Measurements from ENCODE around the gene TALDO1. TPM values are rescaled to one million over a fixed set of nuclear protein-coding genes. Genes with fewer than 3 reads are reported as not detected.
A peak's percentile ranks its signal among the peaks of the same experiment; 100 is the strongest.
"Not testable (repeated sequence)": the region's sequence is repeated elsewhere in the genome, so short reads cannot be mapped to it uniquely, and the experiment has no call there.

Gene TALDO1
- total RNA-seq, 1 experiment from 2014 or later = 1,416 TPM

DNA sequence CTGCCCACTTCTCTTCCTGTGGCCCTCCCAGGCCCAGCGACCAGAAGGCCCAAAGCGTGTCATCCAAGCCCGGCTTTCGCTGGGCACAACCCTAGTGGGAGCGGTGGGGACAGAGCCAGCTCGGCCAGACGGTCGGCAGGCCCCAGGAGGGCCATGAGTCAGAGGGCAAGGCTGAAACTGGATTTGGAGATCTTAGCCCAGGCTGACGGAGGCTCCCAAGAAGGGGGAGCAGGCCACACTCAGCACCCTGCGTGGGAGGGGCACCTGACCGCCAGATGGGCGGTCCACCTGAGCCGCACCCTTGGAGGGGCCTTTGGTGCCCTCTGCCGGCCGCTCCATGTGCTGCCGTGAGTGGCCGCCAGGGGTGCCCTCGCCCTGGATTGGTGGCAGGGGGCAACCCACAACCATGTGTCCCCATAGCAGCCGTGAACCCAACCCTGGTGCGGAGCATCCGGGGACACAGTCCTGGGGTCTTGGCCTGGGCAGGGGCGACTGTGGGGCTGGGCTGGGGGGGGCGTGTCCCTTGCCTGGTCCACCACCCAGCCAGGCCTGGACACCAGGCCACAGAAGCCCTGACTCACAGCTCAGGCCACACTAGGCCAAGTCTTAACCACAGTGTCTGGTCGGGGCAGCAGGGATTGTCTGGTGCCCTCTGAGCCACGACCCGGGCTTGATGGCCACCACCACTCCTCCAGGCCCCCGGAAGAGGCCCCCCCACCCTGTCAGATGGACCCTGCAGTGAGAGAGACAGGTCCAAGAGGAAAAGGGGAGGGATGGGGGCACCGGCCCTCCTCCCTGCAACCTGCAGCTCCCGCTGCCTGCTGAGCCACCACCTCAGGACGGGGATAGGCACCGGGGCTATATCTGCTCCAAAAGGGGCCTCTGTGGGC is 19.2 kb upstream of the TALDO1 start:
- in situ Hi-C loops (cut with HindIII; ENCODE audit: low pct_unique_long_range_greater_than_20kb, low sequenced_read_pairs) = no loop called here
- peak; percentile 93 for DNase-seq (ENCODE audit: low read depth)

DNA sequence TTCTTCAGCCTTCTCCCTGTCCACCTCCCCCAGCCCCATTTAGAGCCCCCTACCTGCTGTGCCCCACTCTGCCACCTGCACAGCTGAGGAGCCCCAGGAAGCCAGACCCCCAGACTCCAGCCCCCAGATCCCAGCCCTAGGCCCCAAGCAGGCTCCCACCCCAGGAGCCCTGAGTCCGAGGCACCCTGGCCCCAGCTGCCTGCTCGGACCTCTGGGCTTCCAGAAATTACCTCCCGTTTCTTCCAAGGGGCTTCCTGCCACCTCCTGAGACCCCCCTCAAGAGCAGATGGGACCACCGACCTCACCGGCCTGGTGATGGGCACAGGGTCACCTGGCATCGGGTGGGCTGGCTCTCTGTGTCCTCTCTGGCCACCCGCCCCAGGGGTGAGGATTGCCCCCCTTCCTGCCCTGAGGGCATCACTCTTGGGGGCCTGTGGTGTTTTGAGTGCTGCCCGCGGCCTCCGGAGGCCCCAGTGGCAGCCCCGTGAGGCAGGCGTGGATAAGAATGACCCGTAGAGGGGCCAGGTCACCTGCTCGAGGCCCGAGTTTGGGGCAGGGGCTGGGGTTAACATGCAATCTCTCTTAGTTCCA is 18.3 kb upstream of the TALDO1 start:
- in situ Hi-C loops (cut with HindIII; ENCODE audit: low pct_unique_long_range_greater_than_20kb, low sequenced_read_pairs) = no loop called here
- no peak for DNase-seq (ENCODE audit: low read depth)

DNA sequence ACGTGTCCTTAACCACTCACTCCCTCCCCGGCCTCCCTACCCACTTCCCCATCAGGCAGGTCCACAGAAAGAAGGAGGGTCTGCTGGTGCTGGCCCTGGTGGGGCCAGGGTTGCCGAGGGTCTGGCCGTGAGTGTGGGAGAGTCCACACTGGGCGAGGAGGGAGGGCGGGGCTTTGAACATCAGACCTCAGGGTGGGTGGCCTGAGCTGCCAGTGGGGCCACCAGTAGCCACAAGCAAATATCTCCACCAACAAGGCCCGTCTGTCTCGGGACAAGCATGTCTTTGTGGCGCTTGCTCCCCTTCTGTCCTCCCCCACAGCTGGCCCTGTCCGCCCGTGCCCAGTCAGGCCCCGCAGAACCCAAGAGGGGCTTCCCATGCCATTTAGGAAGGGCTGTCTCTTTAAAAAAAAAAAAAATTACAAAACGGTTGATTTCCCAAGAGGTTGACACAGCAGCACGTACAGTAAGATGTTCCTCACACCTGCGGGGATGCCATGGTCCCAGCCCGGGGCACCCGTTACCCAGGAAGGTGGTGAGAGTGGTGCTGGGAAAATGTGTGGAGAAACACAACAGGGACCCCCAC is 17.7 kb upstream of the TALDO1 start:
- in situ Hi-C loops (cut with HindIII; ENCODE audit: low pct_unique_long_range_greater_than_20kb, low sequenced_read_pairs) = no loop called here
- no peak for DNase-seq (ENCODE audit: low read depth)

DNA sequence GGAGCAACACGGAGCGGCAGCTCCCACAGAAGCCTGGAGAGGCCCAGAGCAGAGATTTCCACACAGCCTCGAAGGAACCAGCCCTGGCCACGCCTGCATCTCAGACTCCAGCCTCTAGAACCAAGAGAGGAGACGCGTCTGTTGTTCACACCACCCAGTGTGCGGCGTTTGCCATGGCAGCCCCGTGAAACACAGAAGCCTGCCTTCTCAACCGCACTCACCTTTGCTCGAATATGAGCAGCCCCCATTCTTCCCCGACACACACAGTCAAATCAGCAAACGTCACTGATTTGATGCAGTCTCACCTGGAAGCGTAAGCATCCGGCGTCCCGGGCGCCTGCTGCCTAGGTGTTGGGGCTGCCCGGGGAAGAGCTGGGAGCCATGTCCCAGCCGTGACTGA is 14.2 kb upstream of the TALDO1 start:
- no peak for DNase-seq (ENCODE audit: low read depth)
- in situ Hi-C loops (cut with HindIII; ENCODE audit: low pct_unique_long_range_greater_than_20kb, low sequenced_read_pairs) = no loop called here

DNA sequence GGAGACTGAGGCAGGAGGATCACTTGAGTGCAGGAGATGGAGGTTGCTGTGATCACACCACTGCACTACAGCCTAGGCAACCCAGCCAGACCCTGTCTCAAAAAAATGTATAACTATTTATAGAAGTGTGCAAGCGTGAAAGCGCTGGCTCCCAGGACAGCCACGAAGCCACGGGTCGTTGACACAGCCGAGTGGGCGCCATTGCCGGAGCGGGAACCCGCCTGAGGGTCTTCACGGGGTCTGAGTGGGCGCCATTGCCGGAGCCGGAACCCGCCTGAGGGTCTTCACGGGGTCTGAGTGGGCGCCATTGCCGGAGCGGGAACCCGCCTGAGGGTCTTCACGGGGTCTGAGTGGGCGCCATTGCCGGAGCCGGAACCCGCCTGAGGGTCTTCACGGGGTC is 12.7 kb upstream of the TALDO1 start:
- DNase-seq (ENCODE audit: low read depth); in situ Hi-C loops (cut with HindIII; ENCODE audit: low pct_unique_long_range_greater_than_20kb, low sequenced_read_pairs): not testable (repeated sequence)

DNA sequence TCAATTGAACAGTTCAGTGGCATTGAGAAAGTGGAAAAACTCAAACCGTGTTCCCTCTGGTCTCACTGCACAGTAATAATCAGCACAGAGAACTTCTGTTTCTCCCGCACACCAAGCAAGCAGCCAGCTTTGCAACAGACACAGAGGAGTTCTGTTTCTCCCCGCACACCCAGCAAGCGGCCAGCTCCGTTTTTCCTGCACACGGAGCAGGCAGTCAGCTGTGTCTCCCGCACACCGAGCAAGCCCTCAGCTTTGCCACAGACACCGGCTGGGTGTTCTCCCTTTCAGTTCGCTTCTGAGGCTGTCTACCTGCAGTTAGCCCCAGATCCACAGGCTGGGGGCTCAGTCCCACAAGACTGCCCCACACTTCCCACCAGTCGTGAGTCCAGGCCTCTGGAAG is 9.9 kb upstream of the TALDO1 start:
- no peak for DNase-seq (ENCODE audit: low read depth)
- in situ Hi-C loops (cut with HindIII; ENCODE audit: low pct_unique_long_range_greater_than_20kb, low sequenced_read_pairs) = no loop called here

DNA sequence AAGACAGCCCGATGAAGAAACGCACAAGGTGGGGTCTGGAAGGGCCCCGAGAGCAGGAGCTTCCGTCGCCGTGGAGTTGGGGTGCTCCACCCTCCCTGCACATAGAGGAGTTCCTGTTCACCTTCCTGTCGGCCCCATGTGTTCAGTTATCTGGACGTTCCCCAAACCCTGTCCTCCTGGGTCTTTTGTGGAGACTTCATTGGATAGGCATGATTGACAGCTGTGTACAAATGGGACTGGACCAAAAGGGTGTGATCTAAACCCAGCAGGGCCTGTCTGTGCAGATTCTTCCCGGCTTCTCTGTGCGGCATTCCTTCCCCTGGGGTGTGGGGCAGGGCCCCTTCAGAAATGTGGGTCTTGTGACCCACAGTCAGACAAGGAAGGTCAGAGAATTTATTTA is 9.4 kb upstream of the TALDO1 start:
- in situ Hi-C loops (cut with HindIII; ENCODE audit: low pct_unique_long_range_greater_than_20kb, low sequenced_read_pairs); DNase-seq (ENCODE audit: low read depth): not testable (repeated sequence)

DNA sequence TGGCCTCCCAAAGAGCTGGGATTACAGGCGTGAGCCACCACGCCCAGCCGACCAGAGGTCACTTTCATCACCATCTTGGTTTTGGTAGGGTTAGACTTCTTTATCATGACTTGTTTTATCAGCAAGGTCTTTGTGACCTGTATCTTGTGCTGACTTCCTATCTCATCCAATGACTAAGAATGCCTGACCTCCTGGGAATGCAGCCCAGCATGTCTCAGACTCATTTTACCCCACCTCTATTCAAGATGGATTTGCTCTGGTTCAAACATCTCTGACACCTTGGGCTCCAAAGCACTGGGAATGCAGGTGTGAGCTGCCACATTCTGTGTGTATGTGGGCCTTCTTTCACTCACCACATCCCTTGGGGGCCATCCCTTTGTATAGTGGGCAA is 5.1 kb upstream of the TALDO1 start:
- in situ Hi-C loops (cut with HindIII; ENCODE audit: low pct_unique_long_range_greater_than_20kb, low sequenced_read_pairs) = no loop called here
- DNase-seq (ENCODE audit: low read depth) = no peak

DNA sequence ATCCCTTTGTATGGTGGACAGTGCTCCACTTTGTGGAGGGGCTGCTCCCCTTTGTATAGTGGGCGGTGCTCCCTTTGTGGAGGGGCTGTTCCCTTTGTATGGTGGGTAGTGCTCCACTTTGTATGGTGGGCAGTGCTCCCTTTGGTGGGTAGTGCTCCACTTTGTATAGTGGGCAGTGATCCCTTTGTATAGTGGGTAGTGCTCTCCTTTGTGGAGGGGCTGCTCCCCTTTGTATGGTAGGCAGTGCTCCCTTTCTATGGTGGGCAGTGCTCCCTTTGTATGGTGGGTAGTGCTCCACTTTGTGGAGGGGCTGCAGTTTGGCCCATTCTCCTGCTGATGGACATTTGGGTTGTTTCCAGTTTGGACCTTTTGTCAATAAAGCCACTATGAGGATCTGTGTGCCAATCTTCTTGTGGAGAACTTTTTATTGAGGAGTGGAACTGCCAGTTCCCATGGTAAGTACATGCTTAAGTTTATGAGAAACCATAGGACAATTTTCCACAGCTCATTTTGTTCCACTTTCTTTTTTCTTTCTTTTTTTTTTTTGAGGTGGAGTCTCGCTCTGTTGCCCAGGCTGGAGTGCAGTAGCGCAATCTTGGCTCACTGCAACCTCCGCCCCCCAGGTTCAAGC is 4.6 kb upstream of the TALDO1 start:
- no peak for DNase-seq (ENCODE audit: low read depth)
- in situ Hi-C loops (cut with HindIII; ENCODE audit: low pct_unique_long_range_greater_than_20kb, low sequenced_read_pairs) = no loop called here

DNA sequence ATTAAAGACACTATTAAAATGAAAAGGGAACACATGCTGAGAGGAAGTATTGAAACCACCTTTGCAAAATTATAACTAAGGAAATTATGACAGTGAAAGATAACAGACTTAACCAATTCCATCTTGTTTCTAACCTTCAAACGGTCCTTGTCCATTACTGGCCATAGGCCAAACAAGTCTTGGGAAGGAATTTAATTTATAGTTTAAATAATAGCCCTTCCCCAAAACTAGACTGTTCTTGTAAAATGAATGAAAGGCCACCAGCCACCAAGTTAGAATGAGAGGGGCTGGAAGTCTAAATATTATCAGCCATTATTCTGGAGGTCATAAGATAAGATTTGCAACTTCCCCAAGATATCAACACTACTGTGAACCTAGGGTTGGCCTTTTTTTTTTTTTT is 1.8 kb upstream of the TALDO1 start:
- DNase-seq (ENCODE audit: low read depth) = no peak
- in situ Hi-C loops (cut with HindIII; ENCODE audit: low pct_unique_long_range_greater_than_20kb, low sequenced_read_pairs) = no loop called here

DNA sequence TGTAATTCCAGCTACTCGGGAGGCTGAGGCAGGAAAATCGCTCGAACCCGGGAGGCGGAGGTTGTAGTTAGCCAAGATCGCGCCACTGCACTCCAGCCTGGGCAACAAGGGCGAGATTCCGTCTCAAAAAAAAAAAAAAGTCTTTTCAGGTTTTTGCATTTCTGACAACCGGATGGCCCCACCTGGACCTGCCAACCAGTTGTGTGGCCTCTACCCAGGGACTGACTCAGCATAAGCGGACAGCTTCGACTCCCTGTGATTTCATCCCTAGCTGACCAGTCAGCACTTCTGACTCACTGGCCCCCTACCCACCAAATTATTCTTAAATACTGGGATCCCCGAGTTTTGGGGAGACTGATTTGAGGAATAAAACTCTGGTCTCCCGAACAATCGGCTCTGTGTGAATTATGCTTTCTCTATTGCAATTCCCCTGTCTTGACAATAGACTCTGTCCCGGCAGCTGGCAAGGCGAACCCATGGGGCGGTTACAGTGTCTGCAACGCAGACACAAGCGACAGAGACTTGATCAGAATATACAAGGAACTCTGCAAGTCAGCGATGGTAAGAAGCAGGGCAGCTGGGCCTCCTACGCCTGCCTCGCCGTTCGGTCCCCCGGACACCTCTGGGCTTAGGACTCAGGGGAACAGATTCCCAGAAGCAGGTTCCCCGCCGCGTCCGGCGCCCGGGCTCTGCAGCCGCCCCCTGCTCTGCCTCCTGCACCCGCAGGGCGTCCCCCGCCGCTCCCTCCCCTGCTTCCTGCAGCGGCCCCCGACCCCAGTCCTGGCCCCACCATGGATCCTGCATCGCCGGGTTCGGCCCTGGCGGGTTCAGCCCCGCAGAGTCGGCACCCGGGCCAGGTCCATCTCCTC is 741 bp upstream of the TALDO1 start:
- peak; percentile 58 for DNase-seq (ENCODE audit: low read depth)
- in situ Hi-C loops (cut with HindIII; ENCODE audit: low pct_unique_long_range_greater_than_20kb, low sequenced_read_pairs) = no loop called here

DNA sequence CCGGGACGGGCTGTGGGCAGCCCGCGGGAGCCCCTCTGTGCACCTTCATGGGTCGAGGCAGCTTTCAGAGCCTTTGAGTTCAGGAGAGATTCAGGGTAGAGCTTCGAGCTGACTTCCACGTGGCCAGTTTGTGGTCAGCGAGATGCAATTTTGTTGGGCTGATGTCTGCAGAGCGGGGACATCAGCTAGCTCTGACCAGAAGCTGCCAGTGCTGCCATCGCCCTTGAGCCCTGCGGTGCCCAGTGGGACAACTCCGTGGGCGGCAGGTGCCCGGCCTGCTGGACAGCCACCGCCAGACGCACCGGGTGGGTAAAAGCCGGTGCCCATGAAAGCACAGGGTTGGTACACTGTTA is 719 bp downstream of the TALDO1 start:
- no peak for DNase-seq (ENCODE audit: low read depth)
- in situ Hi-C loops (cut with HindIII; ENCODE audit: low pct_unique_long_range_greater_than_20kb, low sequenced_read_pairs) = no loop called here

DNA sequence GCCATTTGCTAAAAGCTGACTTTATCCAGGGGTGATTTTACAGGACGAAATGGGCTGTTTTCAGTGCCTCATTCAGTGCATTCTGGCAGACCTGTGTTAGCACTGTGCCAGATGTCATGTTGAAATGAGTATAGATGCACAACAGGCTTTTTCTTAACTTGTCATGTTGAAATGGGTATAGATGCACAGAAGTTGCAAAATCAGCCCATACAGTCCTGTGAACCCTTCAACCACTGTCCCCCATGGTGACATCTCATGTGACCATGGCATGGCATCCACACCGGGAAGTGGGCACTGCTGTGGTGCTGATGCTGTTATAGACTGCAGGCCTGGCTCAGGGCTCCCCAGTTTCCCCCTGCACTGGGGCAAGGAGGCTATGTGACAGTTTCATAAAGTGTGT is 2.5 kb downstream of the TALDO1 start:
- peak; percentile 22 for DNase-seq (ENCODE audit: low read depth)
- in situ Hi-C loops (cut with HindIII; ENCODE audit: low pct_unique_long_range_greater_than_20kb, low sequenced_read_pairs) = no loop called here

DNA sequence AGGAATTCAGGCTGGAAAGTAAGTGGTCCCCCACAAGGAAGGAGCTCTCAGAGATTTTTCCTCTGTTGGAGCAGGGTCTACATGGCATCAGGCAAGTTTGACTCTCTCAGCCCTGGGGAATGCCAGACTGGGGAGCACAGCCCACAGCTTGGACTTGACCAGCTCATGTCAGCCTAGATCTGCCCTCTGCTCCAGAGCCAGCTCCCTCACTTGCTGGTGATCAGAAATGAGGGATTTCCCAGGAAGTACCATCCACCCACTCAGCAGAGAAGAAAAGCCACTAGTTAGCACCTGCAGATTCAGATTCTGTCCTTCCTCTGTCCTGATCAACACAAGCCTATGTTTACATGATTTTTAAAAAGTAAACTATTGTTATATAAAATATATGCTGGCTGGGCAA is 13.0 kb downstream of the TALDO1 start:
- in situ Hi-C loops (cut with HindIII; ENCODE audit: low pct_unique_long_range_greater_than_20kb, low sequenced_read_pairs) = no loop called here
- no peak for DNase-seq (ENCODE audit: low read depth)

DNA sequence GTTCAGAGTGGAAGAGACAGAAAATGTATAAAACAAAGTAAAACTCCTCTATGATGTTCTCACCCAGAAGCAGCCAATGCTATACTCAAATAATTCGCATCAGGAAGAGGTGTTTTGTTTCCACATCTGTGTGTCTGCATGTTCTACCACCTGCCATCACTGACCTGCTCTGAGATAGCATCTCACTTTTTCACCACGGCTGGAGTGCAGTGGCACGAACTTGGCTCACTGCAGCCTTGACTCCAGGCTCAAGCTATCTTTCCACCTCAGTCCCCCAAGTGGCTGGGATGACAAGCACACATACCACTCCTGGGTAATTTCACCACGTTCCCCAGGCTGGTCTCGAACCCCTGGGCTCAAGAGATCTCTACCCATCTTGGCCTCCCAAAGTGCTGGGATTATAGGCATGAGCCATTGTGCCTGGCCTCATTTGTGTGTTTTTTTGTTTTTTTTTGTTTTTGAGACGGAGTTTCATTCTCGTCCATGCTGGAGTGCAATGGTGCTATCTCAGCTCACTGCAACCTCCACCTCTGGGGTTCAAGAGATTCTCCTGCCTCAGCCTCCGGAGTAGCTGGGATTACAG is 14.4 kb downstream of the TALDO1 start:
- in situ Hi-C loops (cut with HindIII; ENCODE audit: low pct_unique_long_range_greater_than_20kb, low sequenced_read_pairs) = no loop called here
- DNase-seq (ENCODE audit: low read depth) = no peak

DNA sequence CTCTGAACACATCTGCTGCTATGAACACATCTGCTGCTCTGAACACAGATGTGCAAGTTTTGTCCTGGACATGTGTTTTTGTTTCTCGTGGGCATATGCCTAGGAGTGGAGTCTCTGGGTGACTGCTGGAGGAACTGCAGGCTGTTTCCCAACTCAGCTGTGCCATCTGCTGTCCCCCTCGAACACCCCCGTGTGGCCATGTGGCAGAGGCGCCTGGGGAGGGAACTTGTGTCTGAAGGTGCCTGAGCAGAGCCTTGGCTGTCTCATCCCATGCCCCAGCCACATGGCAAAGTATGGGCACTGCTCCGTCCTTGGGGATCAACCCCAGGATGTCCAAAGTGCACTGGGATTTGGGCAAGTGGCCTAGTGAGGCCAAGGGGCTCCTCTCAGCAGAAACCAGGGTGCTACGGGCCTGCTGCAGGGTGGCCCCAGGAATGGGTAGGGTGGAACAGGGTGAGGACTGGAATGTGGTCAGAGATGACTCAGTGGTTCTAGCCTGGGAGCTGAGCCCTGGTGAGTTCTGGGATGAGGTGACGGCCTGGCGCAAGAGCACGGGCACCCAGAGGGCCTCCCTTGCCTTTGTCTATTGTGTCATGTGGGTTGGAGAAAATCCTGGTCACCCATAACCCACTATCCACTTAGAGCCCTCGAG is 15.3 kb downstream of the TALDO1 start:
- in situ Hi-C loops (cut with HindIII; ENCODE audit: low pct_unique_long_range_greater_than_20kb, low sequenced_read_pairs) = no loop called here

DNA sequence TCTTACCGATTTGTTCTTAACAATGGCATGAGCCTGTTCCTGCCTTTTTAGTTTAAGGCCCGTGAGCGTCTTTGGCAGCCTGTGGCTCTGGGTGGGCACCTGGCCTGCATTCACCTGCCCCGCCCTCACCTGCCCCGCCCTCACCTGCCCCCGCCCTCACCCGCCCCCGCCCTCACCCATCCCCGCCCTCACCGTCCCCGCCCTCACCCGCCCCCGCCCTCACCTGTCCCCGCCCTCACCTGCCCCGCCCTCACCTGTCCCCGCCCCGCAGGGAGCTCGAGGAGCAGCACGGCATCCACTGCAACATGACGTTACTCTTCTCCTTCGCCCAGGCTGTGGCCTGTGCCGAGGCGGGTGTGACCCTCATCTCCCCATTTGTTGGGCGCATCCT is 15.8 kb downstream of the TALDO1 start:
- in situ Hi-C loops (cut with HindIII; ENCODE audit: low pct_unique_long_range_greater_than_20kb, low sequenced_read_pairs) = no loop called here
- no peak for DNase-seq (ENCODE audit: low read depth)

More for the DNA sequence above, 15.3 kb downstream of the TALDO1 start:
- DNase-seq (ENCODE audit: low read depth) = peak; percentile 52

Measured in Caki2 (cell line).